GM12892 (cell line): ENCODE measurements around the gene CENPV.

Experiments used
- POLR2A ChIP-seq: IDR thresholded peaks from 2 replicates; pipeline ENCODE4 v1.6.1; 2011; ENCODE audit warnings: low read depth, low read length, control low read depth
- TAF1 ChIP-seq: IDR thresholded peaks from 2 replicates; pipeline ENCODE4 v1.6.1; 2011; ENCODE audit warnings: low read depth, mild to moderate bottlenecking, control low read depth, low read length, borderline replicate concordance

DNA sequence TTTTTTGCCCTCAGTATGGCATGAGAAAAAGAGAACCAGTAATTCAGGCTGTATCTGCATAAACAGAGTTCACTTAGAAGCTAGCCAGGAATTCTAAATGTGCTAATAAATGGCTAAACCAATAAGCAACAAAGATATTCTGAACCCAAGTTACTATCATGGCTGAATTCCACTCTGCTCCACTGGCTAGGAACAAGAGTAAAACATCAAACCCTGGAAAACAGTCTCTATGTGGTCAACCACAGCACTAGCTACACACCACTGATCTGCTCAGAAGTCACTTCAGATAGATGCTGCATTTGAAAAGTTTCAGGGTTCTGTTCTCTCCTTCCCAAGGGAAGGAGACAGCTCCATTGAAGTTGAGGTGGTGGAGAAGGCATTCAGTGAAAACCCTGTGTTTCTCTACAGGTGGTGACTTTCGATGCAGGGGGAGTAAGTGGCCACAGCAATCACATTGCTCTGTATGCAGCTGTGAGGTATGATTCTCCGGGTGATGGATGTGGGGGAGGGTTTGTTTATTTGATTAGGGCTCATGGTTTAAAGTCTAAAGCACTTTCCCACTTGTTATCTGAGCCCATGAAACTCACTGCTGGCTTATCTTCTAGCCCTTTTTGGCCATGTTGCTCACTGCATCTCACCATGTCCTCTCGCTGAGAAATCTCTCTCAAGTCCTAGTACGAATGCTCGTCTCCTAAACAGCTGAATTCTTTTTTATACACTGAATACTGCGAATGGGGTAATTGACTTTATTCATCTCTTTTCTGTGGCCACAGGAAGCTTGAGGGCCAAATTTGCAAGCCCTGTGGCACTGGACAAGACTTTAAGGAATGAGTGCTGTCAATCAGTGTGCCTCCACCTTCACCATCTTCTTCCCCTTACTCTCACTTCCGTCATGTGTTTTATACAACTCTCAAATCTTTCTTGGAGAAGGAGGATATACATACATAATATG, 39.9 kb downstream of the CENPV start:
- no peak for TF ChIP-seq POLR2A
- TF ChIP-seq TAF1: no peak
